ENCODE results near the gene COG2.

COG2 gene

DNA sequence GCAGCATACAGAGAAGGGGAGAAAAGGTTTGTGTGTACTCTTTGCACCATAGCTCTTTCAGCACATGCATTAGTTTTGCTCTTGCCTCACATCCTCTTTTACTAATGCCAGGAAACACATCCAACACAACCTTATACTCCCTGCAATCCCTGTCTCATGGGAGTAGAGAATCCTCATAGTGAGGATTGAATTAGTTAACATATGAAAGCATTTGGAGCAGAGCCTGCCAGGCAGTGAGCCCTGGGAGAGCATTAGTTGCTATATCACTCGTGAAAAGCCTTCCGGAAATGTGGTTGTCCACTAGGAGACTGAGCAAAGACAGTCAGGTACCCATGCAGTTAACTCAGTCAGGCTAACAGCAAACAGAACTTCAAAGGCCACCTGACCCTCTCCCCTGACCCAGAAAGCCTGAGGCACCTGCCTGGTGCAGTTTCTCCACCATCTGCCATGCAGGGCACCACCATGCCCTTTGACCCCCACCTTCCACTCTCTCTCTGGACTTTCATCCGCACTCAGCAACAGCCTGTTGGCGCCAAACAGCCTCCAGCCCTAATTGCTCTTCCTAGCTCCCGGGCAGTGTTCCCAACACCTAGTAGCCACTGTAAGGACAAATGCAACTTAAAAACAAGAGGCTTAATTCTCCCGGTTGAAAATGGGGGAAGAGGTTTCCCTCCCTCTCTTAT is 86.6 kb downstream of the COG2 start:
- Histone ChIP-seq H2AK5ac (ENCODE audit: low read length, severe bottlenecking) (no peak overlapping the region), H4K8ac (ENCODE audit: low read length) (no peak overlapping the region), H3K23ac (ENCODE audit: low read length in 2 of 2) (no peak overlapping the region), H3K4me2 (ENCODE audit: low read length, poor library complexity, severe bottlenecking) (no peak overlapping the region), H3K4me1 (ENCODE audit: control insufficient read depth, insufficient read depth, low read depth, low read length) (no peaks in the 10 kb centered on the region), H4K91ac (ENCODE audit: low read length) (no peak overlapping the region), H3K4me3 (ENCODE audit: insufficient read depth in 1 of 2, low read depth in 1 of 2, low read length in 2 of 2) (no peak overlapping the region), H2BK15ac (ENCODE audit: low read depth, poor library complexity, severe bottlenecking) (no peak overlapping the region), H3K79me1 (replicated peaks; ENCODE audit: low read length, poor library complexity, severe bottlenecking) (no peaks in the 10 kb centered on the region), H3K9ac (ENCODE audit: low read length) (no peak overlapping the region), H3K14ac (ENCODE audit: low read length in 2 of 2) (no peak overlapping the region), H3K36me3 (ENCODE audit: control insufficient read depth in 1 of 2, insufficient read depth in 2 of 2, low read depth in 1 of 2, low read length in 2 of 2) (no peaks in the 10 kb centered on the region), H3K27me3 (ENCODE audit: control insufficient read depth in 1 of 2, insufficient read depth in 1 of 2, low read length in 2 of 2) (peaks cover 3 to 7% of the 10 kb centered on the region in 2 experiments), H2BK120ac (ENCODE audit: low read depth, low read length) (no peak overlapping the region), H2BK5ac (ENCODE audit: low read depth, low read length, poor library complexity, severe bottlenecking) (no peak overlapping the region), H2BK12ac (ENCODE audit: low read length in 2 of 2) (no peak overlapping the region), H2AFZ (ENCODE audit: low read depth, low read length) (no peak overlapping the region), H3K4ac (ENCODE audit: low read depth in 1 of 2, low read length in 2 of 2) (no peak overlapping the region), H3K18ac (ENCODE audit: low read depth in 1 of 2, low read length in 2 of 2) (no peak overlapping the region), H3K9me3 (ENCODE audit: control insufficient read depth, low read length) (no peaks in the 10 kb centered on the region), H3K27ac (ENCODE audit: low read length, poor library complexity, severe bottlenecking) (no peak overlapping the region)
- WGBS: 58% methylated on average over 4 of the region's 6 CpGs
- no peak for DNase-seq

- Histone ChIP-seq H3K36me3 (ENCODE audit: control insufficient read depth in 1 of 2, insufficient read depth in 2 of 2, low read depth in 1 of 2, low read length in 2 of 2) (no peaks in the 10 kb centered on the region), H3K9ac (ENCODE audit: low read length) (no peak overlapping the region), H3K4me2 (ENCODE audit: low read length, poor library complexity, severe bottlenecking) (no peak overlapping the region), H3K4me1 (ENCODE audit: control insufficient read depth, insufficient read depth, low read depth, low read length) (no peaks in the 10 kb centered on the region), H2BK120ac (ENCODE audit: low read depth, low read length) (no peak overlapping the region), H2BK12ac (ENCODE audit: low read length in 2 of 2) (no peak overlapping the region), H3K4me3 (ENCODE audit: insufficient read depth in 1 of 2, low read depth in 1 of 2, low read length in 2 of 2) (no peak overlapping the region), H3K18ac (ENCODE audit: low read depth in 1 of 2, low read length in 2 of 2) (no peak overlapping the region), H4K91ac (ENCODE audit: low read length) (no peak overlapping the region), H3K27me3 (ENCODE audit: control insufficient read depth in 1 of 2, insufficient read depth in 1 of 2, low read length in 2 of 2) (peaks cover 8 to 10% of the 10 kb centered on the region in 2 experiments), H3K4ac (ENCODE audit: low read depth in 1 of 2, low read length in 2 of 2) (no peak overlapping the region), H2BK15ac (ENCODE audit: low read depth, poor library complexity, severe bottlenecking) (no peak overlapping the region), H2AFZ (ENCODE audit: low read depth, low read length) (no peak overlapping the region), H2BK5ac (ENCODE audit: low read depth, low read length, poor library complexity, severe bottlenecking) (no peak overlapping the region), H2AK5ac (ENCODE audit: low read length, severe bottlenecking) (no peak overlapping the region), H3K9me3 (ENCODE audit: control insufficient read depth, low read length) (no peaks in the 10 kb centered on the region), H4K8ac (ENCODE audit: low read length) (no peak overlapping the region), H3K23ac (ENCODE audit: low read length in 2 of 2) (no peak overlapping the region), H3K14ac (ENCODE audit: low read length in 2 of 2) (no peak overlapping the region), H3K79me1 (replicated peaks; ENCODE audit: low read length, poor library complexity, severe bottlenecking) (no peaks in the 10 kb centered on the region), H3K27ac (ENCODE audit: low read length, poor library complexity, severe bottlenecking) (no peak overlapping the region)
- no peak for DNase-seq
- 75% methylated on average over 5 of the region's 5 CpGs for WGBS
Measured at GRCh38 chr1:230730977-230731376, 88.7 kb downstream of the COG2 start.

- Histone ChIP-seq H2AFZ (ENCODE audit: low read depth, low read length) (no peak overlapping the region), H3K4me2 (ENCODE audit: low read length, poor library complexity, severe bottlenecking) (no peak overlapping the region), H3K4me3 (ENCODE audit: insufficient read depth in 1 of 2, low read depth in 1 of 2, low read length in 2 of 2) (no peak overlapping the region), H3K23ac (ENCODE audit: low read length in 2 of 2) (no peak overlapping the region), H3K18ac (ENCODE audit: low read depth in 1 of 2, low read length in 2 of 2) (no peak overlapping the region), H3K27ac (ENCODE audit: low read length, poor library complexity, severe bottlenecking) (no peak overlapping the region), H3K9me3 (ENCODE audit: control insufficient read depth, low read length) (peaks cover 3% of the 10 kb centered on the region), H2BK5ac (ENCODE audit: low read depth, low read length, poor library complexity, severe bottlenecking) (no peak overlapping the region), H3K79me1 (replicated peaks; ENCODE audit: low read length, poor library complexity, severe bottlenecking) (no peaks in the 10 kb centered on the region), H3K9ac (ENCODE audit: low read length) (no peak overlapping the region), H2BK120ac (ENCODE audit: low read depth, low read length) (no peak overlapping the region), H3K27me3 (ENCODE audit: control insufficient read depth in 1 of 2, insufficient read depth in 1 of 2, low read length in 2 of 2) (peaks cover 3 to 14% of the 10 kb centered on the region in 2 experiments), H3K14ac (ENCODE audit: low read length in 2 of 2) (peak overlapping the region in 1 of 2 experiments; percentile 33), H2AK5ac (ENCODE audit: low read length, severe bottlenecking) (no peak overlapping the region), H2BK15ac (ENCODE audit: low read depth, poor library complexity, severe bottlenecking) (no peak overlapping the region), H2BK12ac (ENCODE audit: low read length in 2 of 2) (no peak overlapping the region), H3K4me1 (ENCODE audit: control insufficient read depth, insufficient read depth, low read depth, low read length) (no peaks in the 10 kb centered on the region), H4K8ac (ENCODE audit: low read length) (peak overlapping the region; percentile 50), H3K36me3 (ENCODE audit: control insufficient read depth in 1 of 2, insufficient read depth in 2 of 2, low read depth in 1 of 2, low read length in 2 of 2) (no peaks in the 10 kb centered on the region), H4K91ac (ENCODE audit: low read length) (no peak overlapping the region), H3K4ac (ENCODE audit: low read depth in 1 of 2, low read length in 2 of 2) (no peak overlapping the region)
- no peak for DNase-seq
- WGBS: 36% methylated on average over 2 of the region's 2 CpGs
Measured at GRCh38 chr1:230735447-230735846, 93.2 kb downstream of the COG2 start.

GRCh38 chr1:230737622-230738262 is 95.5 kb downstream of the COG2 start:
- Histone ChIP-seq H3K79me1 (replicated peaks; ENCODE audit: low read length, poor library complexity, severe bottlenecking) (no peaks in the 10 kb centered on the region), H3K27me3 (ENCODE audit: control insufficient read depth in 1 of 2, insufficient read depth in 1 of 2, low read length in 2 of 2) (peaks cover 3 to 21% of the 10 kb centered on the region in 2 experiments), H2AK5ac (ENCODE audit: low read length, severe bottlenecking) (no peak overlapping the region), H3K4me3 (ENCODE audit: insufficient read depth in 1 of 2, low read depth in 1 of 2, low read length in 2 of 2) (no peak overlapping the region), H3K9ac (ENCODE audit: low read length) (no peak overlapping the region), H3K4me2 (ENCODE audit: low read length, poor library complexity, severe bottlenecking) (no peak overlapping the region), H2BK12ac (ENCODE audit: low read length in 2 of 2) (no peak overlapping the region), H3K23ac (ENCODE audit: low read length in 2 of 2) (no peak overlapping the region), H3K14ac (ENCODE audit: low read length in 2 of 2) (no peak overlapping the region), H2AFZ (ENCODE audit: low read depth, low read length) (no peak overlapping the region), H3K36me3 (ENCODE audit: control insufficient read depth in 1 of 2, insufficient read depth in 2 of 2, low read depth in 1 of 2, low read length in 2 of 2) (no peaks in the 10 kb centered on the region), H3K4me1 (ENCODE audit: control insufficient read depth, insufficient read depth, low read depth, low read length) (no peaks in the 10 kb centered on the region), H2BK5ac (ENCODE audit: low read depth, low read length, poor library complexity, severe bottlenecking) (no peak overlapping the region), H3K9me3 (ENCODE audit: control insufficient read depth, low read length) (peaks cover 3% of the 10 kb centered on the region), H4K91ac (ENCODE audit: low read length) (no peak overlapping the region), H3K4ac (ENCODE audit: low read depth in 1 of 2, low read length in 2 of 2) (no peak overlapping the region), H3K18ac (ENCODE audit: low read depth in 1 of 2, low read length in 2 of 2) (no peak overlapping the region), H4K8ac (ENCODE audit: low read length) (no peak overlapping the region), H3K27ac (ENCODE audit: low read length, poor library complexity, severe bottlenecking) (no peak overlapping the region), H2BK120ac (ENCODE audit: low read depth, low read length) (no peak overlapping the region), H2BK15ac (ENCODE audit: low read depth, poor library complexity, severe bottlenecking) (no peak overlapping the region)
- WGBS: 100% methylated on average over 1 of the region's 3 CpGs
- no peak for DNase-seq
